Gastrocnemius medialis (tissue), 4 donors: ENCODE measurements around the gene DBP.

Experiments used
- POLR2A ChIP-seq, 2 donors: fragments of 450-650 bp; IDR thresholded peaks; one replicate each; pipeline ENCODE4 v1.6.1; 2017; ENCODE audit warnings: antibody characterized with exemption in 2 of 2, mild to moderate bottlenecking in 2 of 2, moderate library complexity in 2 of 2
- TF ChIP-seq, protein P1 (sequence below), 5 experiments: fragments of 450-650 bp in 3 of 5; fragments of 200-600 bp in 2 of 5; sonication (generic) in 2 of 5; IDR thresholded peaks in 4 of 5; conservative IDR thresholded peaks in 1 of 5; 1 replicate in 4 of 5; 2 replicates in 1 of 5; pipeline ENCODE4 v1.5.1; 2016 to 2019; ENCODE audit warnings: antibody characterized with exemption in 5 of 5, mild to moderate bottlenecking in 3 of 5, moderate library complexity in 3 of 5

DNA sequence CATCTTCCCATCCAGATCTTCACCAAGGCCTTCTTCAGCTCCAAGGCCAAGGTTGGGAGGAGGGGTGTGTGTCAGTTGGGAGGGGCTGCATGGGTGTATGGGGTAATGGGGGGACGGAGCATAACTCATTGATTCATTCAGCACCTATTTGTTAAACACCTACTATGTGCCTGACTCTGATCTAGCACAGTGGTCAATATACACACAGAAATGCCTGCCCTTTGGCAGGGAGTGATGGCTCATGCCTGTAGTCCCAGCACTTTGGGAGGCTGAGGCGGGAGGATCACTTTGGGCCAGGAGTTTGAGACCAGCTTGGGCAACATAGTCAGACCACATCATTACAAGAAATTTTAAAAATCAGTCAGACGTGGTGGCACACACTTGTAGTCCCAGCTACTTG, 49.8 kb downstream of the DBP start:
- no peak for TF ChIP-seq POLR2A (IDR thresholded peaks at IDR 0.05)
- TF ChIP-seq, protein P1, sequence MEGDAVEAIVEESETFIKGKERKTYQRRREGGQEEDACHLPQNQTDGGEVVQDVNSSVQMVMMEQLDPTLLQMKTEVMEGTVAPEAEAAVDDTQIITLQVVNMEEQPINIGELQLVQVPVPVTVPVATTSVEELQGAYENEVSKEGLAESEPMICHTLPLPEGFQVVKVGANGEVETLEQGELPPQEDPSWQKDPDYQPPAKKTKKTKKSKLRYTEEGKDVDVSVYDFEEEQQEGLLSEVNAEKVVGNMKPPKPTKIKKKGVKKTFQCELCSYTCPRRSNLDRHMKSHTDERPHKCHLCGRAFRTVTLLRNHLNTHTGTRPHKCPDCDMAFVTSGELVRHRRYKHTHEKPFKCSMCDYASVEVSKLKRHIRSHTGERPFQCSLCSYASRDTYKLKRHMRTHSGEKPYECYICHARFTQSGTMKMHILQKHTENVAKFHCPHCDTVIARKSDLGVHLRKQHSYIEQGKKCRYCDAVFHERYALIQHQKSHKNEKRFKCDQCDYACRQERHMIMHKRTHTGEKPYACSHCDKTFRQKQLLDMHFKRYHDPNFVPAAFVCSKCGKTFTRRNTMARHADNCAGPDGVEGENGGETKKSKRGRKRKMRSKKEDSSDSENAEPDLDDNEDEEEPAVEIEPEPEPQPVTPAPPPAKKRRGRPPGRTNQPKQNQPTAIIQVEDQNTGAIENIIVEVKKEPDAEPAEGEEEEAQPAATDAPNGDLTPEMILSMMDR (IDR thresholded peaks at IDR 0.05 in 4 of 5, conservative IDR thresholded peaks at IDR 0.05 in 1 of 5), result no peak
